Colonic mucosa (tissue), 4 donors: ENCODE results near the gene USH1G. TPM values are rescaled to one million over a fixed set of nuclear protein-coding genes. Genes with fewer than 3 reads are reported as not detected.

ENCODE experiments used
- DNase-seq: peaks from one replicate; pipeline ENCODE4 v3.0.0-alpha.2; 2020
- H3K27ac ChIP-seq: fragments of 200-600 bp; one replicate; pipeline ENCODE4 v1.8.0; 2021
- H3K27me3 ChIP-seq: fragments of 200-600 bp; one replicate; pipeline ENCODE4 v1.8.0; 2021
- H3K36me3 ChIP-seq: fragments of 200-600 bp; one replicate; pipeline ENCODE4 v1.8.0; 2021
- H3K4me1 ChIP-seq: fragments of 200-600 bp; one replicate; pipeline ENCODE4 v1.8.0; 2021; ENCODE audit warnings: mild to moderate bottlenecking
- H3K4me3 ChIP-seq: fragments of 200-600 bp; one replicate; pipeline ENCODE4 v1.8.0; 2021
- H3K9ac ChIP-seq, 2 donors: one replicate each; pipeline ENCODE4 v1.7.0; 2013; ENCODE audit warnings: control low read depth in 2 of 2, low read depth in 2 of 2, low read length in 2 of 2
- H3K9me3 ChIP-seq: fragments of 200-600 bp; one replicate; pipeline ENCODE4 v1.8.0; 2021
- CTCF ChIP-seq: fragments of 200-600 bp; IDR thresholded peaks from one replicate; pipeline ENCODE4 v1.8.0; 2022; ENCODE audit warnings: antibody characterized with exemption, mild to moderate bottlenecking
- intact Hi-C: fragments of 100-400 bp; cut with DNase I; formaldehyde crosslinking; loops from one replicate; pipeline ENCODE4 v1.14.1; 2022
- total RNA-seq, 2 donors: library from RNA; stranded (reverse); fragmentation: NEBNext Ultra II Directional in 1 of 2; extraction: Animal tissue kit (Norgen Biotek cat#: 25700) in 1 of 2; gene quantifications; one replicate each; pipeline ENCODE4 v1.2.1, GENCODE V29; 2021
- donor health status: healthy.
- donor health status: DM: no; HTN: no; CAD: no.
- donor health status: DM: no; HTN: no; CAD: no.

USH1G gene
- total RNA-seq, 2 donors from 2014 or later: 0.05 TPM; not detected in 1

- Histone ChIP-seq H3K4me3 (no peak overlapping the region), H3K4me1 (no peaks in the 10 kb centered on the region), H3K9ac (no peak overlapping the region), H3K36me3 (no peaks in the 10 kb centered on the region), H3K9me3 (no peaks in the 10 kb centered on the region), H3K27ac (no peak overlapping the region), H3K27me3 (peaks cover 3% of the 10 kb centered on the region)
- TF ChIP-seq CTCF: no peak
- intact Hi-C loops: no loop called here
- no peak for DNase-seq
Measured at GRCh38 chr17:74946641-74947040, 23.6 kb upstream of the USH1G start.

- Histone ChIP-seq H3K9me3 (no peaks in the 10 kb centered on the region), H3K4me3 (no peak overlapping the region), H3K36me3 (no peaks in the 10 kb centered on the region), H3K4me1 (no peaks in the 10 kb centered on the region), H3K27me3 (peaks cover 3% of the 10 kb centered on the region), H3K9ac (no peak overlapping the region), H3K27ac (no peak overlapping the region)
- intact Hi-C loops: no loop called here
- DNase-seq: no peak
- no peak for TF ChIP-seq CTCF
Measured at GRCh38 chr17:74945543-74945942, 22.5 kb upstream of the USH1G start.

GRCh38 chr17:74943808-74944522 lies 20.9 kb upstream of the USH1G start:
- no peaks in the 10 kb centered on the region for H3K9me3 ChIP-seq
- H3K36me3 ChIP-seq: no peaks in the 10 kb centered on the region
- no peak for TF ChIP-seq CTCF
- H3K27me3 ChIP-seq: peaks cover 3% of the 10 kb centered on the region
- H3K27ac ChIP-seq: no peak overlapping the region
- H3K4me3 ChIP-seq: no peak overlapping the region
- H3K4me1 ChIP-seq: no peaks in the 10 kb centered on the region
- intact Hi-C loops: no loop called here
- H3K9ac ChIP-seq: no peak overlapping the region
- no peak for DNase-seq

GRCh38 chr17:74941128-74941725 lies 18.2 kb upstream of the USH1G start:
- no peaks in the 10 kb centered on the region for H3K9me3 ChIP-seq
- no peaks in the 10 kb centered on the region for H3K36me3 ChIP-seq
- no peaks in the 10 kb centered on the region for H3K4me1 ChIP-seq
- H3K4me3 ChIP-seq: no peak overlapping the region
- DNase-seq: no peak
- intact Hi-C loops: no loop called here
- H3K27ac ChIP-seq: no peak overlapping the region
- H3K9ac ChIP-seq: no peak overlapping the region
- TF ChIP-seq CTCF: no peak
- H3K27me3 ChIP-seq: peaks cover 17% of the 10 kb centered on the region

- no peak for DNase-seq
- intact Hi-C loops: no loop called here
- no peak overlapping the region for H3K4me3 ChIP-seq
- H3K9ac ChIP-seq: no peak overlapping the region
- no peaks in the 10 kb centered on the region for H3K4me1 ChIP-seq
- no peak overlapping the region for H3K27ac ChIP-seq
- H3K27me3 ChIP-seq: peaks cover 29% of the 10 kb centered on the region
- no peak for TF ChIP-seq CTCF
- H3K9me3 ChIP-seq: no peaks in the 10 kb centered on the region
- no peaks in the 10 kb centered on the region for H3K36me3 ChIP-seq
Measured at GRCh38 chr17:74939534-74939933, 16.5 kb upstream of the USH1G start.
